Measurements from ENCODE around the gene UBE2K. TPM values are rescaled to one million over a fixed set of nuclear protein-coding genes. Genes with fewer than 3 reads are reported as not detected.

Gene UBE2K
- total RNA-seq, 4 donors from 2014 or later = 18.4 to 38.8 (median 26.1) TPM

DNA sequence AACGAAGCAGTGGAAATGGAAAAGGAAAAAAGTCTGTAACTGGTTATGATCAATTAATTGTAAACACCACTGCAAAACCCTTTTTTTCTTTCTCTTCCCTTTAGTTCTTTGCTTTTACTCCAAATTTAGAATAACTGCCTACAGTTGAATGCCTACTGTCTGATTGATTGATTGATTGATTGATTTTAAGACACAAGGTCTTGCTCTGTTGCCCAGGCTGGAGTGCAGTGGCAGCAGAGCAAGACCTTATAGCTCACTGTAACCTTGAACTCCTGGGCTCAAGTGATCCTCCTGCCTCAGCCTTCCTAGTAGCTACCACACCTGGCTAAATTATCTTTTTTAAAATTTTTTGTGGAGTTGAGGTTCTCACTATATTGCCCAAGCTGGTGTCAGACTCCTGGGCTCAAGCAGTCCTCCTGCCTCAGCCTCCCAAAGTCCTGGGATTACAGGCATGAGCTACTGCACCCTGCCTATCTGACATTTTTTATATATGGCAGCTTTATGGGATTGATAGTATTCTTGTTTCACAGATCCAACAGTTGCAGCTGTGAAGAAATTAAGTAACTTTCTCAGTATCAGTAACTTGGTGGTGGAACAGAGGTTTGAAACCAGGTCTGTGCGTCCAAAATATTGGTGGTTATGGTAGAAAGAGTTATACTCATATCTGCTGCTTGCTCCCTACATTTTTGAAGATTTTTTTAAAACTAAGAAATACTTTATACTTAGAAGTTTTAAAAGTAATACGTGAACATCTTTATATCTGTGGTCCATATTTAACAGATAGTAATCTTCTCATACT, 12.4 kb downstream of the UBE2K start:
- Histone ChIP-seq H3K4me1 (peaks cover 0 to 21% (median 0%) of the 10 kb centered on the region in 4 donors), H3K36me3 (no peaks in the 10 kb centered on the region), H3K9me3 (no peaks in the 10 kb centered on the region), H3K27ac (no peak overlapping the region), H3K27me3 (no peaks in the 10 kb centered on the region), H3K4me3 (no peak overlapping the region)
- no peak for DNase-seq
- TF ChIP-seq POLR2A (IDR thresholded peaks at IDR 0.05) = no peak
- TF ChIP-seq, protein P1, sequence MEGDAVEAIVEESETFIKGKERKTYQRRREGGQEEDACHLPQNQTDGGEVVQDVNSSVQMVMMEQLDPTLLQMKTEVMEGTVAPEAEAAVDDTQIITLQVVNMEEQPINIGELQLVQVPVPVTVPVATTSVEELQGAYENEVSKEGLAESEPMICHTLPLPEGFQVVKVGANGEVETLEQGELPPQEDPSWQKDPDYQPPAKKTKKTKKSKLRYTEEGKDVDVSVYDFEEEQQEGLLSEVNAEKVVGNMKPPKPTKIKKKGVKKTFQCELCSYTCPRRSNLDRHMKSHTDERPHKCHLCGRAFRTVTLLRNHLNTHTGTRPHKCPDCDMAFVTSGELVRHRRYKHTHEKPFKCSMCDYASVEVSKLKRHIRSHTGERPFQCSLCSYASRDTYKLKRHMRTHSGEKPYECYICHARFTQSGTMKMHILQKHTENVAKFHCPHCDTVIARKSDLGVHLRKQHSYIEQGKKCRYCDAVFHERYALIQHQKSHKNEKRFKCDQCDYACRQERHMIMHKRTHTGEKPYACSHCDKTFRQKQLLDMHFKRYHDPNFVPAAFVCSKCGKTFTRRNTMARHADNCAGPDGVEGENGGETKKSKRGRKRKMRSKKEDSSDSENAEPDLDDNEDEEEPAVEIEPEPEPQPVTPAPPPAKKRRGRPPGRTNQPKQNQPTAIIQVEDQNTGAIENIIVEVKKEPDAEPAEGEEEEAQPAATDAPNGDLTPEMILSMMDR (IDR thresholded peaks at IDR 0.05) = no peak

DNA sequence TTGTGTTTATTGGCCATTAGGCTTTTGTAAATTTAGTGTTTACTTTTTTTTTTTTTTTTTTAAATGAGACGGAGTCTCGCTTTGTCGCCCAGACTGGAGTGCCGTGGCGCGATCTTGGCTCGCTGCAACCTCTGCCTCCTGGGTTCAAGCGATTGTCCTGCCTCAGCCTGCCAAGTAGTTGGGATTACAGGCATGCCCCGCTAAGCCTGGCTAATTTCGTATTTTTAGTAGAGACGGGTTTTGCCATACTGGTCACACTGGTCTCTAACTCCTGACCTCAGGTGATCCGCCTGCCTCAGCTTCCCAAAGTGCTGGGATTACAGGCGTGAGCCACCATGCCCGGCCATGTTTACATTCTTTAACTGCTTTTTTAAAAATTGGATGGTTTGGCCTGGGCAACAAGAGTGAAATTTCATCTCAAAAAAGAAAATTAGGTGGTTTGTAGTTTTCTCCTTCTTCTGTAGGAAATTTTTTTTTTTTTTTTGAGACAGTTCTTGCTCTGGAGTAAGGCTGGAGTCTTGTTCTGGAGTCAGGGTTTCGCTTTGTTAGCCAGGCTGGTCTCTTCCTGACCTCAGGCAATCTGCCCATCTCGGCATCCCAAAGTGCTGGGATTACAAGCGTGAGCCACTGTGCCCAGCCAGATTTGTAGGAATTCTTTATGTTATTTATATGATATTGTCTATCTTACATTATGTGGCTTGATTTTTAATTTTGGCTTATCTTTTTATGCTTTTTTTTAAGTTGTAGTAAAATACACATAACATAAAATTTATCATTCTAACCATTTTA, 15.1 kb downstream of the UBE2K start:
- no peaks in the 10 kb centered on the region for H3K27me3 ChIP-seq
- peaks cover 0 to 6% (median 0%) of the 10 kb centered on the region in 4 donors for H3K4me1 ChIP-seq
- no peaks in the 10 kb centered on the region for H3K9me3 ChIP-seq
- no peak for DNase-seq
- H3K27ac ChIP-seq = no peak overlapping the region
- H3K36me3 ChIP-seq = no peaks in the 10 kb centered on the region
- H3K4me3 ChIP-seq = no peak overlapping the region
- TF ChIP-seq, protein P1 (IDR thresholded peaks at IDR 0.05) = no peak
- no peak for TF ChIP-seq POLR2A (IDR thresholded peaks at IDR 0.05)

DNA sequence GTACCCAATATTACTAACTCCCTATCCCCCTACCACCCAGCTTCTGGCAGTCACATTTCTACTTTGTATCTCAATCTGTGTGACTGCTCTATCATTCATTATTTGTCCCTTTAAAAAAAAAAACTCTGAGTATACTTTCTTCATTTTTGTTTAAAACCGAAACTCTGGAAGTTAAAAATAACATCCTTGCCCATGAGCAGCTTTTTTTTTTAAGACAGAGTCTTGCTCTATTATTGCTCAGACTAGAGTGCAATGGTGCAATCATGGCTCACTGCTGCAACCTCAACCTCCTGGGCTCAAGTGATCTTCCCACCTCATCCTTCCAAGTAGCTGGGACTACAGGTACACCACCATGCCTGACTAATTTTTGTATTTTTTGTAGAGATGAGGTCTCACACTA, 15.8 kb downstream of the UBE2K start:
- no peak overlapping the region for H3K27ac ChIP-seq
- H3K4me1 ChIP-seq = no peaks in the 10 kb centered on the region
- TF ChIP-seq POLR2A (IDR thresholded peaks at IDR 0.05) = no peak
- TF ChIP-seq, protein P1 (IDR thresholded peaks at IDR 0.05) = no peak
- no peak overlapping the region for H3K4me3 ChIP-seq
- no peaks in the 10 kb centered on the region for H3K9me3 ChIP-seq
- DNase-seq = no peak
- H3K36me3 ChIP-seq = peaks cover 0 to 6% (median 0%) of the 10 kb centered on the region in 3 donors
- H3K27me3 ChIP-seq = no peaks in the 10 kb centered on the region

DNA sequence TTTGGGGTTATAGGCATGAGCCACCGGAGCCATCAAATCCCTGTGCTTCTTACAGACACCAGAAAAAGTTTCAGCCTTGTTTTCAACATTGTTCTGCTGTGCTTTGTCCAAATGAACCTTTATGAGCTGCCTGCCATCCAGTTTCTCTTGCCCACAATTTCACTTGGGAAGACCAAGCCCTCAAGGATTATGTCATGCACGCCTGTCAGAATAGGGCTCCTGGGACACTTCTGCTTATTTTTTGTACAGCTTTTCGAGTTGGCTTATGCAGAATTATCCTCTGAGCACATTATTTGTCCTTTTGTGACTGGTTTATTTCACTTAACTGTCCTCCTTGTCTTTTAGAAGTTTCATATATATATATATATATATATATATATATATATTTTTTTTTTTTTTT, 16.2 kb downstream of the UBE2K start:
- TF ChIP-seq, protein P1 (IDR thresholded peaks at IDR 0.05) = no peak
- no peak for TF ChIP-seq POLR2A (IDR thresholded peaks at IDR 0.05)
- no peaks in the 10 kb centered on the region for H3K27me3 ChIP-seq
- no peaks in the 10 kb centered on the region for H3K4me1 ChIP-seq

DNA sequence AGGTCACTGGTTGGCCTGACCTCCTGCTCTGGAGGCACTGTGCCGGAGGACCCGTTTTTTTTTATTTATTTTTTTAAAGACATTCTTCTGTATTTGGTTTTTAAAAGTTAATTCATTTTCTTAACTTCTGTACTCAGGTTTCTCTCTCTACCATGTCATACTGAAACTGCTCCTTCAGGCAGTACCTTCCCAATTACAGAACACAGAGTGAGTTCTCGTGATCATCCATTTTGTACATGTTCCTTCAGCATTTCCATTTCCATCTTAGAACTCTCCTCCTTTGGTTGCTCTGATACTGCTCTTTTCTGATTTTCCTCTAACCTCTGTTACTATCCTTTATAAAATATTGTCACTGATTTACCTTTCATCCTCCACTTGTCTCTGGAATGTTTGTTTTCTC, 17.9 kb downstream of the UBE2K start:
- Histone ChIP-seq H3K27ac (no peak overlapping the region), H3K36me3 (peaks cover 0 to 6% (median 0%) of the 10 kb centered on the region in 3 donors), H3K4me1 (peaks cover 0 to 7% (median 0%) of the 10 kb centered on the region in 4 donors), H3K4me3 (no peak overlapping the region), H3K27me3 (no peaks in the 10 kb centered on the region), H3K9me3 (no peaks in the 10 kb centered on the region)
- TF ChIP-seq POLR2A (IDR thresholded peaks at IDR 0.05) = no peak
- TF ChIP-seq, protein P1 (IDR thresholded peaks at IDR 0.05) = no peak
- DNase-seq = no peak

More for the DNA sequence above, 16.2 kb downstream of the UBE2K start:
- no peak for DNase-seq
- no peak overlapping the region for H3K4me3 ChIP-seq
- no peak overlapping the region for H3K27ac ChIP-seq
- H3K9me3 ChIP-seq = no peaks in the 10 kb centered on the region
- peaks cover 0 to 6% (median 0%) of the 10 kb centered on the region in 3 donors for H3K36me3 ChIP-seq

Measured in Peyer's patch (tissue), 4 donors.